CD4-positive, alpha-beta T cell (primary cell): ENCODE data around the gene SLC33A1. TPM values are rescaled to one million over a fixed set of nuclear protein-coding genes. Genes with fewer than 3 reads are reported as not detected.

Experiments
- ATAC-seq: fragments of 200-7000 bp; cut with Tn5 transposase; one replicate; pipeline ENCODE4 v1.10.0; 2022; ENCODE audit warnings: mild to moderate bottlenecking; ENCODE audit not compliant: poor library complexity
- CTCF ChIA-PET: fragments of 350-600 bp; sonication (Branson Sonifier 250); formaldehyde crosslinking; loops from one replicate; lab custom pipeline; 2021; ENCODE audit warnings: antibody characterized with exemption, inconsistent platforms; lab: Charles Lee
- POLR2A ChIA-PET: fragments of 350-600 bp; sonication (Branson Sonifier 250); formaldehyde crosslinking; loops from one replicate; lab custom pipeline; 2021; ENCODE audit warnings: antibody characterized with exemption, inconsistent platforms; lab: Charles Lee
- DNase-seq, 14 experiments: peaks; one replicate each; pipeline ENCODE4 v3.0.0-alpha.2; 2013 to 2020; ENCODE audit warnings: mixed read lengths in 2 of 14
- H3K27ac ChIP-seq, 2 donors: one replicate each; pipeline versions ENCODE4 v1.5.1 to v1.7.0; 2013; ENCODE audit warnings: low read length in 2 of 2, low read depth in 1 of 2, mild to moderate bottlenecking in 1 of 2
- H3K27me3 ChIP-seq, 2 experiments: 1 replicate in 1 of 2; 2 replicates in 1 of 2; pipeline versions ENCODE4 v1.6.1 to v1.7.0; 2013; ENCODE audit warnings: low read length in 2 of 2, control low read depth in 1 of 2, mild to moderate bottlenecking in 1 of 2, moderate library complexity in 1 of 2; ENCODE audit not compliant: insufficient read depth in 2 of 2, control insufficient read depth in 1 of 2
- H3K36me3 ChIP-seq: one replicate; pipeline ENCODE4 v1.6.1; 2013; ENCODE audit warnings: low read length, control low read depth; ENCODE audit not compliant: insufficient read depth
- H3K4me1 ChIP-seq: one replicate; pipeline ENCODE4 v1.6.1; 2013; ENCODE audit warnings: low read length, control low read depth; ENCODE audit not compliant: insufficient read depth
- H3K4me3 ChIP-seq: one replicate; pipeline ENCODE4 v1.5.1; 2013; ENCODE audit warnings: mild to moderate bottlenecking, low read length, moderate library complexity
- H3K9me3 ChIP-seq, 2 experiments: 1 replicate in 1 of 2; 2 replicates in 1 of 2; pipeline versions ENCODE4 v1.6.1 to v1.7.0; 2013; ENCODE audit warnings: low read length in 2 of 2, mild to moderate bottlenecking in 2 of 2, control low read depth in 1 of 2, moderate library complexity in 1 of 2; ENCODE audit not compliant: control insufficient read depth in 1 of 2, insufficient read depth in 1 of 2
- H3K27ac Mint-ChIP-seq: one replicate; pipeline ENCODE4 v1.8.0; 2020; ENCODE audit warnings: mixed read lengths
- H3K27me3 Mint-ChIP-seq: one replicate; pipeline ENCODE4 v1.8.0; 2021; ENCODE audit warnings: mixed read lengths
- H3K36me3 Mint-ChIP-seq: one replicate; pipeline ENCODE4 v1.8.0; 2021; ENCODE audit warnings: low read depth, mixed read lengths
- H3K4me1 Mint-ChIP-seq: one replicate; pipeline ENCODE4 v1.8.0; 2021; ENCODE audit warnings: low read depth, mixed read lengths
- H3K4me3 Mint-ChIP-seq: one replicate; pipeline ENCODE4 v1.8.0; 2020; ENCODE audit warnings: mild to moderate bottlenecking, mixed read lengths
- H3K9me3 Mint-ChIP-seq: one replicate; pipeline ENCODE4 v1.8.0; 2020; ENCODE audit warnings: mixed read lengths
- CTCF ChIP-seq: fragments of 200-600 bp; IDR thresholded peaks from one replicate; pipeline ENCODE4 v1.8.0; 2022; ENCODE audit warnings: antibody characterized with exemption, mild to moderate bottlenecking
- intact Hi-C, 2 experiments: fragments of 100-400 bp; cut with DNase I in 1 of 2; cut with micrococcal nuclease in 1 of 2; formaldehyde crosslinking; loops; one replicate each; pipeline versions ENCODE4 v1.15.1 to v1.9.0; 2023 to 2025; cut with DNase I, micrococcal nuclease
- total RNA-seq, 174 experiments: library from RNA in 2 of 174; stranded (reverse) in 2 of 174; gene quantifications; one replicate each; pipeline ENCODE4 v1.2.3 and lab custom pipeline; 2021 to 2026

The SLC33A1 gene
- total RNA-seq, 2 experiments from 2014 or later = 14.6 to 16.4 TPM

GRCh38 chr3:155782390-155782953, 71.8 kb downstream of the SLC33A1 start:
- CTCF ChIA-PET = no interaction called here
- Mint-ChIP-seq H3K27ac (no peak overlapping the region), H3K4me3 (no peak overlapping the region), H3K4me1 (peaks cover 17% of the 10 kb centered on the region), H3K27me3 (no peaks in the 10 kb centered on the region), H3K9me3 (peaks cover 6% of the 10 kb centered on the region), H3K36me3 (peaks cover 68% of the 10 kb centered on the region)
- intact Hi-C loops = no loop called here
- Histone ChIP-seq H3K27ac (no peak overlapping the region), H3K4me1 (no peaks in the 10 kb centered on the region), H3K9me3 (peaks cover 11 to 18% of the 10 kb centered on the region in 2 experiments), H3K27me3 (no peaks in the 10 kb centered on the region), H3K4me3 (no peak overlapping the region), H3K36me3 (peaks cover 3% of the 10 kb centered on the region)
- DNase-seq (no peak), ATAC-seq (no peak)
- TF ChIP-seq CTCF = no peak
- POLR2A ChIA-PET = no interaction called here

GRCh38 chr3:155780291-155780690, 73.9 kb downstream of the SLC33A1 start:
- POLR2A ChIA-PET = no interaction called here
- no peak overlapping the region for H3K4me3 Mint-ChIP-seq
- H3K27ac ChIP-seq = no peak overlapping the region

GRCh38 chr3:155778462-155778861, 75.8 kb downstream of the SLC33A1 start:
- Mint-ChIP-seq H3K36me3 (peaks cover 73% of the 10 kb centered on the region), H3K4me3 (no peak overlapping the region), H3K9me3 (peaks cover 6% of the 10 kb centered on the region), H3K27me3 (no peaks in the 10 kb centered on the region), H3K27ac (no peak overlapping the region), H3K4me1 (no peaks in the 10 kb centered on the region)
- Histone ChIP-seq H3K27me3 (no peaks in the 10 kb centered on the region), H3K27ac (no peak overlapping the region), H3K4me3 (no peak overlapping the region), H3K4me1 (no peaks in the 10 kb centered on the region), H3K9me3 (peaks cover 11 to 12% of the 10 kb centered on the region in 2 experiments), H3K36me3 (peaks cover 3% of the 10 kb centered on the region)
- intact Hi-C loops = no loop called here
- TF ChIP-seq CTCF = no peak
- POLR2A ChIA-PET = no interaction called here
- ATAC-seq (no peak), DNase-seq (no peak)
- CTCF ChIA-PET = no interaction called here

More at GRCh38 chr3:155780291-155780690, 73.9 kb downstream of the SLC33A1 start:
- Histone ChIP-seq H3K4me1 (no peaks in the 10 kb centered on the region), H3K27me3 (no peaks in the 10 kb centered on the region), H3K36me3 (peaks cover 3% of the 10 kb centered on the region), H3K9me3 (peaks cover 11 to 18% of the 10 kb centered on the region in 2 experiments), H3K4me3 (no peak overlapping the region)
- intact Hi-C loops = no loop called here
- CTCF ChIA-PET = interaction anchor here (2.2 kb wide), 1 partner anchor 26 kb away, joined by 8 read pairs; the partner anchor contains the start of gene C3orf33
- no peak overlapping the region for H3K27ac Mint-ChIP-seq
- H3K9me3 Mint-ChIP-seq = peaks cover 6% of the 10 kb centered on the region
- H3K4me1 Mint-ChIP-seq = peaks cover under 1% of the 10 kb centered on the region
- no peak for TF ChIP-seq CTCF
- H3K36me3 Mint-ChIP-seq = peaks cover 66% of the 10 kb centered on the region
- DNase-seq = no peak
- no peaks in the 10 kb centered on the region for H3K27me3 Mint-ChIP-seq
- no peak for ATAC-seq
